Measurements from ENCODE around the gene BCOR.

GRCh38 chrX:40140706-40141499, 43.1 kb upstream of the BCOR start:
- TF ChIP-seq CTCF (IDR thresholded peaks at IDR 0.05; ENCODE audit: borderline replicate concordance, extremely low read depth, low read length, poor library complexity, severe bottlenecking) (no peak), EZH2 (IDR thresholded peaks at IDR 0.05; ENCODE audit: borderline replicate concordance, low read depth, low read length, severe bottlenecking) (no peak)

All from DND-41 (cell line).